ENCODE measurements around the gene SPDEF. TPM values are rescaled to one million over a fixed set of nuclear protein-coding genes. Genes with fewer than 3 reads are reported as not detected.

The SPDEF gene
- total RNA-seq, 2 experiments from 2014 or later, result 0.34 to 0.54 TPM

GRCh38 chr6:34523441-34524206 is 32.5 kb downstream of the SPDEF start:
- intact Hi-C loops (cut with micrococcal nuclease; ENCODE audit: unreplicated experiment), result no loop called here
- peaks cover 15% of the 10 kb centered on the region for H3K4me1 ChIP-seq (ENCODE audit: insufficient read depth, low read length, poor library complexity, severe bottlenecking)
- H2AFZ ChIP-seq (ENCODE audit: low read length), result no peak overlapping the region
- H3K27ac ChIP-seq (ENCODE audit: low read depth, low read length, poor library complexity, severe bottlenecking), result no peak overlapping the region
- no peak overlapping the region for H3K4me2 ChIP-seq (ENCODE audit: low read length)
- H3K36me3 ChIP-seq (ENCODE audit: insufficient read depth, low read length), result peaks cover 10% of the 10 kb centered on the region; the same call in 1 of the 2 replicates
- peaks cover 8% of the 10 kb centered on the region; the same call in 1 of the 2 replicates for H4K20me1 ChIP-seq (ENCODE audit: insufficient read depth, low read length)
- POLR2A ChIA-PET, result no interaction called here
- BruUV-seq (replicated peaks), result no TSS peak
- H3K9me3 ChIP-seq (ENCODE audit: low read length), result no peaks in the 10 kb centered on the region
- TF ChIP-seq CTCF (conservative IDR thresholded peaks at IDR 0.05; ENCODE audit: low read length), result no peak
- H3K4me3 ChIP-seq (ENCODE audit: low read depth, low read length, poor library complexity, severe bottlenecking), result no peak overlapping the region
- no peaks in the 10 kb centered on the region for H3K9me2 ChIP-seq (ENCODE audit: insufficient read depth, low read length)
- no peaks in the 10 kb centered on the region for H3K79me2 ChIP-seq (ENCODE audit: insufficient read depth, low read depth, low read length)
- DNase-seq (ENCODE audit: low spot score), result no peak
- CTCF ChIA-PET (ENCODE audit: unreplicated experiment), result no interaction called here

GRCh38 chr6:34522761-34523160 is 33.4 kb downstream of the SPDEF start:
- intact Hi-C loops (cut with micrococcal nuclease; ENCODE audit: unreplicated experiment), result no loop called here
- no peaks in the 10 kb centered on the region for H3K9me3 ChIP-seq (ENCODE audit: low read length)
- H3K27ac ChIP-seq (ENCODE audit: low read depth, low read length, poor library complexity, severe bottlenecking), result no peak overlapping the region
- H3K4me3 ChIP-seq (ENCODE audit: low read depth, low read length, poor library complexity, severe bottlenecking), result no peak overlapping the region
- no peak overlapping the region for H3K4me2 ChIP-seq (ENCODE audit: low read length)
- H3K79me2 ChIP-seq (ENCODE audit: insufficient read depth, low read depth, low read length), result no peaks in the 10 kb centered on the region
- POLR2A ChIA-PET, result interaction anchor here (0.5 kb wide), 1 partner anchor 283 kb away, joined by 3 read pairs; no protein-coding TSS in a partner anchor
- no TSS peak for BruUV-seq (replicated peaks)
- no peaks in the 10 kb centered on the region for H3K9me2 ChIP-seq (ENCODE audit: insufficient read depth, low read length)
- H4K20me1 ChIP-seq (ENCODE audit: insufficient read depth, low read length), result peaks cover 5% of the 10 kb centered on the region; the same call in 1 of the 2 replicates
- H3K36me3 ChIP-seq (ENCODE audit: insufficient read depth, low read length), result peaks cover 4% of the 10 kb centered on the region; the same call in 1 of the 2 replicates
- peaks cover 14% of the 10 kb centered on the region for H3K4me1 ChIP-seq (ENCODE audit: insufficient read depth, low read length, poor library complexity, severe bottlenecking)
- no peak for DNase-seq (ENCODE audit: low spot score)
- TF ChIP-seq CTCF (conservative IDR thresholded peaks at IDR 0.05; ENCODE audit: low read length), result no peak
- no peak overlapping the region for H2AFZ ChIP-seq (ENCODE audit: low read length)
- CTCF ChIA-PET (ENCODE audit: unreplicated experiment), result no interaction called here

- Histone ChIP-seq H2AFZ (ENCODE audit: low read length) (no peak overlapping the region), H4K20me1 (ENCODE audit: insufficient read depth, low read length) (no peaks in the 10 kb centered on the region), H3K9me2 (ENCODE audit: insufficient read depth, low read length) (no peaks in the 10 kb centered on the region), H3K9me3 (ENCODE audit: low read length) (no peaks in the 10 kb centered on the region), H3K4me2 (ENCODE audit: low read length) (no peak overlapping the region), H3K36me3 (ENCODE audit: insufficient read depth, low read length) (no peaks in the 10 kb centered on the region), H3K27ac (ENCODE audit: low read depth, low read length, poor library complexity, severe bottlenecking) (no peak overlapping the region), H3K4me3 (ENCODE audit: low read depth, low read length, poor library complexity, severe bottlenecking) (no peak overlapping the region), H3K4me1 (ENCODE audit: insufficient read depth, low read length, poor library complexity, severe bottlenecking) (peaks cover 5% of the 10 kb centered on the region), H3K79me2 (ENCODE audit: insufficient read depth, low read depth, low read length) (no peaks in the 10 kb centered on the region)
- POLR2A ChIA-PET, result no interaction called here
- no peak for DNase-seq (ENCODE audit: low spot score)
- intact Hi-C loops (cut with micrococcal nuclease; ENCODE audit: unreplicated experiment), result no loop called here
- CTCF ChIA-PET (ENCODE audit: unreplicated experiment), result no interaction called here
- no TSS peak for BruUV-seq (replicated peaks)
- TF ChIP-seq EZH2phosphoT487 (IDR thresholded peaks at IDR 0.05; ENCODE audit: borderline replicate concordance, low read depth, low read length) (no peak), CTCF (conservative IDR thresholded peaks at IDR 0.05; ENCODE audit: low read length) (no peak)
Observed at GRCh38 chr6:34521463-34522285, 34.5 kb downstream of the SPDEF start.
